Keratinocyte (primary cell): ENCODE results near the gene BCO1. TPM values are rescaled to one million over a fixed set of nuclear protein-coding genes. Genes with fewer than 3 reads are reported as not detected.

Experiments
- DNase-seq: peaks from one replicate; pipeline ENCODE4 v3.0.0-alpha.2; 2011; ENCODE audit warnings: low read depth, missing footprints, low spot score
- FAIRE-seq: peaks from 2 replicates; lab custom pipeline; 2011; peaks lifted over from hg19 to GRCh38; lab: Jason Lieb, UNC
- H2AFZ ChIP-seq: 2 replicates; pipeline ENCODE4 v1.6.0; 2012; ENCODE audit warnings: low read length, control low read depth, inconsistent platforms; ENCODE audit not compliant: control insufficient read depth
- H3K27ac ChIP-seq: 2 replicates; pipeline ENCODE4 v1.5.1; 2011; ENCODE audit warnings: low read length; ENCODE audit not compliant: control insufficient read depth, insufficient read depth
- H3K27me3 ChIP-seq: 3 replicates; pipeline ENCODE4 v1.6.0; 2011; ENCODE audit warnings: low read length; ENCODE audit not compliant: control insufficient read depth, insufficient read depth; ENCODE audit errors: extremely low read depth
- H3K36me3 ChIP-seq, 2 experiments: 2 replicates in 1 of 2; 3 replicates in 1 of 2; pipeline ENCODE4 v1.5.1; 2011; ENCODE audit warnings: low read length in 2 of 2, mild to moderate bottlenecking in 1 of 2; ENCODE audit not compliant: control insufficient read depth in 2 of 2, insufficient read depth in 2 of 2; ENCODE audit errors: extremely low read depth in 1 of 2
- H3K4me1 ChIP-seq: 3 replicates; pipeline ENCODE4 v1.5.1; 2011; ENCODE audit warnings: low read length; ENCODE audit not compliant: control insufficient read depth, insufficient read depth; ENCODE audit errors: extremely low read depth
- H3K4me2 ChIP-seq: 3 replicates; pipeline ENCODE4 v1.6.0; 2011; ENCODE audit warnings: low read depth, low read length; ENCODE audit not compliant: control insufficient read depth, insufficient read depth; ENCODE audit errors: extremely low read depth
- H3K4me3 ChIP-seq, 3 experiments: fragments of 200-600 bp in 1 of 3; sonication (generic) in 1 of 3; 2 replicates in 2 of 3; 3 replicates in 1 of 3; pipeline ENCODE4 v1.5.1; 2011 to 2016; ENCODE audit warnings: low read length in 3 of 3, mild to moderate bottlenecking in 3 of 3, control low read depth in 2 of 3, inconsistent platforms in 1 of 3, low read depth in 1 of 3, mixed read lengths in 1 of 3, mixed run types in 1 of 3, moderate library complexity in 1 of 3; ENCODE audit not compliant: control insufficient read depth in 2 of 3, insufficient read depth in 2 of 3; ENCODE audit errors: extremely low read depth in 1 of 3
- H3K79me2 ChIP-seq: 2 replicates; pipeline ENCODE4 v1.6.0; 2012; ENCODE audit warnings: low read length; ENCODE audit not compliant: control insufficient read depth, insufficient read depth
- H3K9ac ChIP-seq: 3 replicates; pipeline ENCODE4 v1.6.0; 2011; ENCODE audit warnings: low read length; ENCODE audit not compliant: control insufficient read depth, insufficient read depth; ENCODE audit errors: extremely low read depth
- H3K9me1 ChIP-seq: 3 replicates; pipeline ENCODE4 v1.6.0; 2011; ENCODE audit warnings: low read length; ENCODE audit not compliant: control insufficient read depth, insufficient read depth; ENCODE audit errors: extremely low read depth
- H3K9me3 ChIP-seq: 2 replicates; pipeline ENCODE4 v1.5.1; 2012; ENCODE audit warnings: low read depth, low read length; ENCODE audit not compliant: control insufficient read depth
- H4K20me1 ChIP-seq: 3 replicates; pipeline ENCODE4 v1.6.0; 2011; ENCODE audit warnings: low read length; ENCODE audit not compliant: control insufficient read depth, insufficient read depth; ENCODE audit errors: extremely low read depth
- CTCF ChIP-seq, 3 experiments: IDR thresholded peaks in 1 of 3; conservative IDR thresholded peaks in 1 of 3; optimal IDR thresholded peaks in 1 of 3; 2 replicates in 2 of 3; 3 replicates in 1 of 3; pipeline versions ENCODE3 to v1.5.1; 2011; ENCODE audit warnings: low read length in 3 of 3, mild to moderate bottlenecking in 3 of 3, moderate library complexity in 2 of 3, control low read depth in 1 of 3, inconsistent platforms in 1 of 3; ENCODE audit not compliant: insufficient read depth in 2 of 3; ENCODE audit errors: extremely low read depth in 1 of 3
- EZH2 ChIP-seq: IDR thresholded peaks from one replicate; pipeline ENCODE4 v1.6.1; 2012; ENCODE audit warnings: inconsistent platforms, mild to moderate bottlenecking, low read length, moderate library complexity
- dilution Hi-C: fragments of 300-500 bp; cut with MboI; formaldehyde crosslinking; loops from one replicate; pipeline ENCODE4 v1.7.0; 2020; ENCODE audit warnings: low sequenced_read_pairs; ENCODE audit not compliant: extremely low pct_ligation_motif_present
- polyA plus RNA-seq, 5 experiments: library from polyadenylated mRNA; depleted of rRNA in 3 of 5; stranded (reverse) in 3 of 5; stranded (forward) in 1 of 5; unstranded in 1 of 5; fragments of >200 nt; gene quantifications; 1 replicate in 1 of 5; 2 replicates in 3 of 5; 3 replicates in 1 of 5; pipeline versions ENCODE4 v1.2.1 to v1.2.3, GENCODE V29; 2011 to 2012; ENCODE audit warnings: missing spikeins in 2 of 5, low read depth in 1 of 5, low replicate concordance in 1 of 5

BCO1 gene
- polyA plus RNA-seq, 1 donor (not counting 4 experiments of a cell fraction or from before 2014, with no cell fraction given), result 0.07 TPM

- no peak for FAIRE-seq
- dilution Hi-C loops, result no loop called here
- no peaks in the 10 kb centered on the region for H3K4me1 ChIP-seq
- H3K27ac ChIP-seq, result no peak overlapping the region
- H4K20me1 ChIP-seq, result no peaks in the 10 kb centered on the region
- H3K9me1 ChIP-seq, result no peaks in the 10 kb centered on the region
- H3K4me2 ChIP-seq, result no peak overlapping the region
- H3K9me3 ChIP-seq, result no peaks in the 10 kb centered on the region
- H3K4me3 ChIP-seq, result no peak overlapping the region
- H2AFZ ChIP-seq, result no peak overlapping the region
- no peak for DNase-seq
- H3K9ac ChIP-seq, result no peak overlapping the region
- no peaks in the 10 kb centered on the region for H3K27me3 ChIP-seq
- H3K36me3 ChIP-seq, result no peaks in the 10 kb centered on the region
- no peaks in the 10 kb centered on the region for H3K79me2 ChIP-seq
- TF ChIP-seq EZH2, result no peak
- TF ChIP-seq CTCF (optimal IDR thresholded peaks at IDR 0.05 in 1 of 3, IDR thresholded peaks at IDR 0.05 in 1 of 3, conservative IDR thresholded peaks at IDR 0.05 in 1 of 3; ENCODE audit: extremely low read depth in 1 of 3, insufficient read depth in 2 of 3, low read length in 3 of 3), result no peak
Observed at GRCh38 chr16:81220349-81220748, 18.1 kb upstream of the BCO1 start.

GRCh38 chr16:81221731-81222130, 16.8 kb upstream of the BCO1 start:
- Histone ChIP-seq H4K20me1 (no peaks in the 10 kb centered on the region), H3K4me3 (no peak overlapping the region), H2AFZ (no peak overlapping the region), H3K9me1 (no peaks in the 10 kb centered on the region), H3K4me1 (no peaks in the 10 kb centered on the region), H3K27me3 (no peaks in the 10 kb centered on the region), H3K9me3 (no peaks in the 10 kb centered on the region), H3K4me2 (no peak overlapping the region), H3K36me3 (no peaks in the 10 kb centered on the region), H3K79me2 (no peaks in the 10 kb centered on the region), H3K9ac (no peak overlapping the region), H3K27ac (no peak overlapping the region)
- FAIRE-seq (no peak), DNase-seq (no peak)
- TF ChIP-seq CTCF (optimal IDR thresholded peaks at IDR 0.05 in 1 of 3, IDR thresholded peaks at IDR 0.05 in 1 of 3, conservative IDR thresholded peaks at IDR 0.05 in 1 of 3; ENCODE audit: extremely low read depth in 1 of 3, insufficient read depth in 2 of 3, low read length in 3 of 3) (no peak), EZH2 (no peak)
- dilution Hi-C loops, result no loop called here
